Ecto neural progenitor cell (in vitro differentiated cells): ENCODE data around the gene EFCAB11.

Experiments used
- DNase-seq: peaks from one replicate; pipeline ENCODE4 v3.0.0-alpha.2; 2018; ENCODE audit warnings: low spot score

Gene EFCAB11

GRCh38 chr14:89767861-89768268 is 186.7 kb downstream of the EFCAB11 start:
- DNase-seq: peak; percentile 56

- DNase-seq: no peak
Observed at GRCh38 chr14:89767131-89767530, 187.4 kb downstream of the EFCAB11 start.

GRCh38 chr14:89765346-89765745 is 189.2 kb downstream of the EFCAB11 start:
- no peak for DNase-seq

DNA sequence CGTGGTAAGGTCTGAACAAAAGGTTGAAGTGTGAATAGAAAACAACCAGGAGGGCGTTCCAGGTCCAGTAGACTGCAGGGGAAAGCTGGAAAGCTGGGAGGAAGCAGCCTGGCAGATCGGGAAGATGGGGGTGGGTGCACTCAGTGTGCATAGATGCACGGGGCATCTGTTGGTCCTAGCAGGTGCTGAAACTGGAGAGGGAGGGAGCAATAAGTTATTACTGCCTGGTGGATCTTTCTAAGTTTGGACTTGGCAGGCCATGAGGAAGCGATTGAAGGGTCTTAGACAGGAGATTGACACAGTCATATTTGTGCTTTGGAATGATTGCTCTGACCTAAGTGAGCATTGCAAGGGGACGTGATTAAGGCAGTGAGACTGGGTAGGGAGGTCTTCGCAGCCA is 194.4 kb downstream of the EFCAB11 start:
- no peak for DNase-seq

GRCh38 chr14:89757313-89757939 is 197.1 kb downstream of the EFCAB11 start:
- DNase-seq: no peak

DNA sequence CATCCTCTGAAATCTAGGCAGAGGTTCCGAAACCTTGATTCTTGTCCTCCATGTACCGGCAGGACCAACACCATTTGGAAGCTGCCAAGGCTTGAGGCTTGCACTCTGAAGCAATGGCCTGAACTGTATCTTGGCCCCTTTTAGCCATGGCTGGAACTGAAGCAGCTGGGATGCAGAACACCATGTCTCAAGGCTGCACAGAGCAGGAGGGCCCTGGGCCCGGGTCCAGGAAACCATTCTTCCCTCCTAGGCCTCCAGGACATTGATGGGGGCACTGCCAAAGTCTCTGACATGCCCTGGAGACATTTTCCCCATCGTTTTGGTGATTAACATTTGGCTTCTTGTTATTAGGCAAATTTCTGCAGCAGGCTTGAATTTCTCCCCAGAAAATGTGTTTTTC is 198.7 kb downstream of the EFCAB11 start:
- DNase-seq: no peak

GRCh38 chr14:89753828-89754412 is 200.6 kb downstream of the EFCAB11 start:
- no peak for DNase-seq

DNA sequence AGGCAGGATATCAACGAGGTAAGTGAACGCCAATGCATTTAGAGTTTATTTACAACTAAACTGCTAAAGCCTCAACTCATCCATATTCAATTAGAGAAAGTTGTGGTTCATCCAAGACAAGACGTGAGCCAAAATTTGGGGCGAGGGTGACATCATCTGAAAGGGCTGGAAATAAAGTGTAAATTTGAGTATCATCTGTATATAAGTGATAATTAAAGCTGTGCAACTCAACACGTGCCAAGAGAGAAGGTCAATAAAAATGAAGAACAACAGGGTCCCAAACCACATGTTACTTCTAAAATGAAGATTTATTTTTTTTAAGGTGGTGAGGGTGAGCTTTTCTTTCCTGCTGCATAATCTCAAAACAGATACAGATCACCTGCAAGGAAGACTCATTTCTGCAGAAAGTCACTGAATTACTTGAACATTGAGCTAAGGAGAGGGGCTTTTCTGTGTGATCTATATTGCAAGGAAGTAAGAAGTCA is 203.6 kb downstream of the EFCAB11 start:
- DNase-seq: no peak

- DNase-seq: no peak
Observed at GRCh38 chr14:89750281-89750755, 204.2 kb downstream of the EFCAB11 start.

DNA sequence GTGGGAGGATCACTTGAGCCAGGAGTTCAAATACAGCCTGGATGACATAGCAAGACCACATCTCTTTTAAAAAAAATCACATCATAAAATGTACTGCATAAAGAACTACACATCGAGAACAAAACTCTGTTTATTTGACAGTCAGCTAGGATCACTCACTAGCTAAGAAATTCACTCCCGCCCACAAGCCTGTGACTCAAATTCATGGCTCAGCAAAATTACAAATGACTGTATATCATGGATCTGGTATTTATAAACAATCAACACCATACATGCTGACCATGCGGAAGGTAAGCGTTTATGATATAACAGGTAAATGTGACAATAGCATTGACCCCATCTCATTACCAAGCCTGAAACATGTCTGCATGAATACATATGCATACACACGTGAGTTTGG is 206.5 kb downstream of the EFCAB11 start:
- no peak for DNase-seq

DNA sequence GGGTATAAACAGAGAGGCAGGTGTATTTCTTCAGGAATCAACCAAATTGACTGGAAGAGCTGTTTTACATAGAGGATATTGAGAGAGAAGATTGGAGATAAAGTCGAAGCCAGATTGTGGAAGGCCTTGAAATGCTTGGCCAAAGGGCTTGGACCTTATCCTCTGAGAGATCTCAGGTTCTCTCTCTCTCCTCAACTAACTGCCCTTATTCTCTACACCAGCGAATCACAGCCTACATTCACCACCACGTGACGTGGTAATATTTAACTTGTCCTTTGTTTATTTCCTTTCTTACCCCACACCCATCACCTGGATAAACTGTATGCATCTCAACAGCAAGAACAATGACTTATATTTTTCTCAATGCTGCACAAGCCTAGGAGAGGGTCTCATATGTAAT is 207.4 kb downstream of the EFCAB11 start:
- no peak for DNase-seq

DNA sequence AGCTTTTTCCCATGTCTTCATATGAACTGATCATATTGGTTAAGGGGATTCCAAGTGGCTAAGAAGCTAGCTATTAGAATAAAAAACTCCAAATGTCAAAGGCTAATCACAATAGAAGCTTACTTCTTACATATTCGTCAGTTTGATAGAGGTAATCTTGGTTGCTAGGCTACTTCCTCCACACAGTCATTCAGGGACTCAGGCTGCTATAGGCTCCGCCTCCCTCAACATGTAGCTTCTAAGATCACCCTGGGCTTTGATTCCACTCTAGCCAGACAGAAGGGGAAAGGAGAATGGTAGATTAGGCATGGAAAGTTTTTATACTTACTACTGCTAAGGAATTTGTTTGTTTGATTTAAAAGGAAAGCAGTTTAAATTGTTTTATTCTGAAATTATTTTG is 207.9 kb downstream of the EFCAB11 start:
- DNase-seq: no peak

- DNase-seq: no peak
Observed at GRCh38 chr14:89746135-89746534, 208.4 kb downstream of the EFCAB11 start.
